HG02852 (cell line): Measurements from ENCODE around the gene ZC3H15.
"Not testable (repeated sequence)": the region's sequence is repeated elsewhere in the genome, so short reads cannot be mapped to it uniquely, and the experiment has no call there.

Source experiments
- ATAC-seq: cut with Tn5 transposase; IDR thresholded peaks from one replicate; pipeline ENCODE4 v1.9.1; 2021; ENCODE audit warnings: mild to moderate bottlenecking, moderate library complexity; ENCODE audit not compliant: unreplicated experiment

The ZC3H15 gene

GRCh38 chr2:186485871-186486650 is at the start of gene ZC3H15:
ZC3H15 (plus strand) TSS chr2:186486260; CDS start chr2:186486383, 123 bp downstream.
- ATAC-seq: peak; percentile 78

- ATAC-seq: no peak
Measured at GRCh38 chr2:186437719-186438118, 48.3 kb upstream of the ZC3H15 start.

- ATAC-seq: not testable (repeated sequence)
Measured at GRCh38 chr2:186439673-186440095, 46.4 kb upstream of the ZC3H15 start.

- ATAC-seq: no peak
Measured at GRCh38 chr2:186440506-186440905, 45.6 kb upstream of the ZC3H15 start.

GRCh38 chr2:186442885-186443284 is 43.2 kb upstream of the ZC3H15 start:
- ATAC-seq: no peak

- no peak for ATAC-seq
Measured at GRCh38 chr2:186443851-186444250, 42.2 kb upstream of the ZC3H15 start.

- no peak for ATAC-seq
Measured at GRCh38 chr2:186445506-186445905, 40.6 kb upstream of the ZC3H15 start.

GRCh38 chr2:186455613-186456012 is 30.4 kb upstream of the ZC3H15 start:
- no peak for ATAC-seq

- no peak for ATAC-seq
Measured at GRCh38 chr2:186456941-186457340, 29.1 kb upstream of the ZC3H15 start.

- no peak for ATAC-seq
Measured at GRCh38 chr2:186457908-186458307, 28.2 kb upstream of the ZC3H15 start.

- ATAC-seq: no peak
Measured at GRCh38 chr2:186459009-186459408, 27.1 kb upstream of the ZC3H15 start.

GRCh38 chr2:186460465-186460864 is 25.6 kb upstream of the ZC3H15 start:
- ATAC-seq: peak; percentile 85

- no peak for ATAC-seq
Measured at GRCh38 chr2:186466743-186467142, 19.3 kb upstream of the ZC3H15 start.

GRCh38 chr2:186467421-186467820 is 18.6 kb upstream of the ZC3H15 start:
- no peak for ATAC-seq

- not testable (repeated sequence) for ATAC-seq
Measured at GRCh38 chr2:186472722-186473493, 13.2 kb upstream of the ZC3H15 start.

GRCh38 chr2:186474239-186474638 is 11.8 kb upstream of the ZC3H15 start:
- ATAC-seq: not testable (repeated sequence)

GRCh38 chr2:186477790-186478189 is 8.3 kb upstream of the ZC3H15 start:
- peak; percentile 76 for ATAC-seq

GRCh38 chr2:186480991-186481390 is 5.1 kb upstream of the ZC3H15 start:
- ATAC-seq: no peak

- ATAC-seq: no peak
Measured at GRCh38 chr2:186484062-186484735, 1.9 kb upstream of the ZC3H15 start.

GRCh38 chr2:186485576-186485870 is 537 bp upstream of the ZC3H15 start:
- no peak for ATAC-seq
